ENCODE results near the gene CCNT1. TPM values are rescaled to one million over a fixed set of nuclear protein-coding genes. Genes with fewer than 3 reads are reported as not detected.

Gene CCNT1
- total RNA-seq, 2 donors from 2014 or later = 12.5 to 16.2 TPM

DNA sequence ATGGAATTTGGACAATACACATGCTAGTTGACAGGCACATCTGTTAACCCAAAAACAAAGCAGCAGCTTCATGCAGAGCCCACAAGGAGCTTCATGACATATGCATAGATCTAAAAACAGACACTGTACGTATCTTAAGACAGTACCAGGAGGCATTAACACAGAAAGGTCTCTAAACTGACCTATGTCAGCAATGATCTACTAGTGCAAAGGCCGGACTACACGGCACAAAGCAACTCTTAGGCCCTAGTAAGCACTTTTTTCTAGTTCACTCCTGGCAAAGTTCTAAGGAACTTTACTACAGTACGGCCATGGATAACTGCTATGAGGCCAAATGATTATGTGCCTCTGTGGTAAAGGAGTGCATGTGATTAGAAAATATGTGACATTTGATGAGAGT lies 26.1 kb downstream of the CCNT1 start:
- DNase-seq (ENCODE audit: low spot score) = no peak
- peaks cover 0 to 17% of the 10 kb centered on the region in 2 donors for H3K4me1 ChIP-seq
- peaks cover 29% of the 10 kb centered on the region for H3K36me3 ChIP-seq
- H3K27ac ChIP-seq = peak overlapping the region in 1 of 2 donors; percentile 57
- TF ChIP-seq, protein P1, sequence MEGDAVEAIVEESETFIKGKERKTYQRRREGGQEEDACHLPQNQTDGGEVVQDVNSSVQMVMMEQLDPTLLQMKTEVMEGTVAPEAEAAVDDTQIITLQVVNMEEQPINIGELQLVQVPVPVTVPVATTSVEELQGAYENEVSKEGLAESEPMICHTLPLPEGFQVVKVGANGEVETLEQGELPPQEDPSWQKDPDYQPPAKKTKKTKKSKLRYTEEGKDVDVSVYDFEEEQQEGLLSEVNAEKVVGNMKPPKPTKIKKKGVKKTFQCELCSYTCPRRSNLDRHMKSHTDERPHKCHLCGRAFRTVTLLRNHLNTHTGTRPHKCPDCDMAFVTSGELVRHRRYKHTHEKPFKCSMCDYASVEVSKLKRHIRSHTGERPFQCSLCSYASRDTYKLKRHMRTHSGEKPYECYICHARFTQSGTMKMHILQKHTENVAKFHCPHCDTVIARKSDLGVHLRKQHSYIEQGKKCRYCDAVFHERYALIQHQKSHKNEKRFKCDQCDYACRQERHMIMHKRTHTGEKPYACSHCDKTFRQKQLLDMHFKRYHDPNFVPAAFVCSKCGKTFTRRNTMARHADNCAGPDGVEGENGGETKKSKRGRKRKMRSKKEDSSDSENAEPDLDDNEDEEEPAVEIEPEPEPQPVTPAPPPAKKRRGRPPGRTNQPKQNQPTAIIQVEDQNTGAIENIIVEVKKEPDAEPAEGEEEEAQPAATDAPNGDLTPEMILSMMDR (IDR thresholded peaks at IDR 0.05) = no peak
- H3K9me3 ChIP-seq = no peaks in the 10 kb centered on the region
- no peaks in the 10 kb centered on the region for H3K27me3 ChIP-seq
- H3K4me3 ChIP-seq = no peak overlapping the region

GRCh38 chr12:48688836-48689235 lies 27.7 kb downstream of the CCNT1 start:
- DNase-seq (ENCODE audit: low spot score) = no peak
- TF ChIP-seq, protein P1 (IDR thresholded peaks at IDR 0.05) = no peak
- no peaks in the 10 kb centered on the region for H3K9me3 ChIP-seq
- H3K36me3 ChIP-seq = peaks cover 13% of the 10 kb centered on the region
- H3K4me1 ChIP-seq = peaks cover 0 to 17% of the 10 kb centered on the region in 2 donors
- no peaks in the 10 kb centered on the region for H3K27me3 ChIP-seq
- no peak overlapping the region for H3K27ac ChIP-seq
- no peak overlapping the region for H3K4me3 ChIP-seq

GRCh38 chr12:48687592-48687991 lies 28.9 kb downstream of the CCNT1 start:
- Histone ChIP-seq H3K4me1 (peaks cover 0 to 18% of the 10 kb centered on the region in 2 donors), H3K9me3 (no peaks in the 10 kb centered on the region), H3K36me3 (peaks cover under 1% of the 10 kb centered on the region), H3K4me3 (no peak overlapping the region), H3K27ac (no peak overlapping the region), H3K27me3 (no peaks in the 10 kb centered on the region)
- TF ChIP-seq, protein P1 (IDR thresholded peaks at IDR 0.05) = no peak
- no peak for DNase-seq (ENCODE audit: low spot score)

GRCh38 chr12:48686615-48687334 lies 29.7 kb downstream of the CCNT1 start:
- Histone ChIP-seq H3K27me3 (no peaks in the 10 kb centered on the region), H3K27ac (no peak overlapping the region), H3K9me3 (no peaks in the 10 kb centered on the region), H3K4me1 (peaks cover 0 to 11% of the 10 kb centered on the region in 2 donors), H3K4me3 (no peak overlapping the region), H3K36me3 (no peaks in the 10 kb centered on the region)
- TF ChIP-seq, protein P1 (IDR thresholded peaks at IDR 0.05) = no peak
- no peak for DNase-seq (ENCODE audit: low spot score)

GRCh38 chr12:48686037-48686595 lies 30.4 kb downstream of the CCNT1 start:
- Histone ChIP-seq H3K27ac (no peak overlapping the region), H3K4me3 (no peak overlapping the region), H3K9me3 (no peaks in the 10 kb centered on the region), H3K36me3 (no peaks in the 10 kb centered on the region), H3K27me3 (no peaks in the 10 kb centered on the region), H3K4me1 (peaks cover 0 to 10% of the 10 kb centered on the region in 2 donors)
- TF ChIP-seq, protein P1 (IDR thresholded peaks at IDR 0.05) = no peak
- DNase-seq (ENCODE audit: low spot score) = no peak

All from right atrium auricular region (tissue), 2 donors.